Frontal cortex (tissue), 4 donors: ENCODE measurements around the gene SREBF1. TPM values are rescaled to one million over a fixed set of nuclear protein-coding genes. Genes with fewer than 3 reads are reported as not detected.

Source experiments
- DNase-seq, 2 donors: peaks; one replicate each; pipeline ENCODE4 v3.0.0; 2012; ENCODE audit warnings: low spot score in 2 of 2
- FAIRE-seq: peaks from 2 replicates; lab custom pipeline; 2012; peaks lifted over from hg19 to GRCh38; lab: Jason Lieb, UNC
- total RNA-seq: library from RNA; depleted of rRNA; stranded (reverse); fragments of >200 nt; gene quantifications from one replicate; pipeline ENCODE4 v1.2.3, GENCODE V29; 2014
- donor health status: control.
- donor health status: control.
- donor health status: control.

Gene SREBF1
- total RNA-seq, 1 donor from 2014 or later = 17.5 TPM

DNA sequence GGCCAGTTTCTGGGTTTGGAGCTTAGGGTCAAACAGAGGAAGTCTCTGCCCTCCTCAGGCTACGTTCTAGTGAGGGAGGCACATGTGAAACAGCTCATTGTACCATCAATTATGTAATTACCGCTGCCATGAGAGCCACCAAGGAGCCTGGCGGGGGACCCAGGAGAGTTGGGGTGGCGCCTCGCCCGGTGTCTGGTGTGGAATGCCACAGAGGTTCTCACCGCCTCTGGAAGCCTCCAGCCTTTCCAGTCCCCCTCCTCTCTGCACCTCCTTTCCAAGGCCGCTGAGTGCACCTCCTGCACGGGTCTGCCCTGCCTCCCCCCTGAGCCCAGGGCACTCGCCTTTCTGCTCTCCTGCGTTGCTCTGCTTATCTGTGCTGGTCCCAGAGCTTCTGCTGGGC, 51.4 kb downstream of the SREBF1 start:
- DNase-seq = no peak
- FAIRE-seq = no peak

DNA sequence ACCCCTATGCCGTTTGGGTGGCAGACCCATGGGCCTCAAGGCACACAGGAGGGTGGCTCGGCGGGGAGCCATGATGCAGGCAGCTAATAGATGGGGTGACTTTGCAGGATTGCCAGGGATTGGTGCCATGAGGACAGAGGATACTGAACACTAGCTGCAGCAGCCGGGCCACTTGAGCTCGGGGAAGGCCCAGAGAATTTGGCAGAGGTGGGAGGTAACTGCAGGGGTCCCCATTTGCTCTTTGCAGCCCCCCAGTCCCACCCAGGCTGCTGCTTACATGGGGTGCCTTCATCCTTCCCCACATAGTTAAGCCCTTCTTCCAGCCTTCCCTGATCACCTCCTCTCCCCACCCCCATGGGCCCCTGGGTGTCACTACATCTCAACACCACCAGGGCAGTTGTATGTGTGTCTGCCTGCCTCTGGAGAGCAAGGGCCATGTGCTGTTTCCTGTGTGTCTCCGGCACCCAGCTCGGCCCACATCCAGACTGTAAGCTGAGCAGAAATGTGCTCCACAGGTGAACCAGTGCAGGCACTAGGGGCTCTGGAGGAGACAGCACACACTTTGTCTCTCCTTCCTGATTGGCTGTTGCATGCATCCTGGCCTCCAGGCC, 52.0 kb downstream of the SREBF1 start:
- DNase-seq = no peak
- FAIRE-seq = no peak

DNA sequence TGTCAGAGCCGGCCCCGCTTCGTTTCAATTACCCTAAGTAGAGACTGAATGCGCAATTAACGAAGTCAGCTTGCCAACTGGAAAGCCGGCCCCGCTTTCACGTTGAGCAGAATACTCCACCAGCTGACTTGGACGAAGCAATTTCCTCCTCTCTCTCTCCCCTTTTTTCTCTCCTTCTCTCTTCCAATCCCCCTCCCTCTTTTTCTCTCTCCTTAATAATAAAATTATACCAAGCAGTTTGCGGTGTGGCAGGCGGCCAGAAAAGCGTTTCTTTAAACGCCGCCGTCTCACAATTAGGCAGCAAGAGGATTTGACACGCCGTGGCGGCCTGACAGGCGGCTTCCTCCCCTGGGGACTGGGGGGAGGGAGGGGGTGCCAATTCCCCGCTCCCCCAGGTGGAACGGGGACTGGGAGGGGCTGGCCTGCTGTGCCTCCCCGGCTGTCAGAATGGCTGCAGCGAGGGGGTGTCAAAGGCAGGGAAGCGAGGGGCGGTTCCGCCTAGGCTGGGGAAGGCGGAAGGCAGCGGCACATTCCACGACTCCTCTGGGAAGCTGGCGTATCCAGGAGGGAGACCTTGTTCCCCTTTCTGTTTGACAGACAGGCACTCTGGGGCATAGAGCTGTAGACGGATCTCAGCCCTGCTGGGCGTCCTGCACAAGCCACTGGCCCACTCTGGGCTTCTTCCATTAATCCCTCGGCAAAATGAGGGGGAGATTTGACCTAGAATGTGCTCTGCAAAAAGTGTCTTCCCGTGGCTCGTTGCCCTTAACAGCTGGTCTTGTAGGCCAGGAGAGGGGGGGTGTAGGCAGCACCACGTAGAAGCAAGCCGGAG, 52.7 kb downstream of the SREBF1 start:
- FAIRE-seq = no peak
- DNase-seq = peak in 1 of 2 donors; percentile 60

DNA sequence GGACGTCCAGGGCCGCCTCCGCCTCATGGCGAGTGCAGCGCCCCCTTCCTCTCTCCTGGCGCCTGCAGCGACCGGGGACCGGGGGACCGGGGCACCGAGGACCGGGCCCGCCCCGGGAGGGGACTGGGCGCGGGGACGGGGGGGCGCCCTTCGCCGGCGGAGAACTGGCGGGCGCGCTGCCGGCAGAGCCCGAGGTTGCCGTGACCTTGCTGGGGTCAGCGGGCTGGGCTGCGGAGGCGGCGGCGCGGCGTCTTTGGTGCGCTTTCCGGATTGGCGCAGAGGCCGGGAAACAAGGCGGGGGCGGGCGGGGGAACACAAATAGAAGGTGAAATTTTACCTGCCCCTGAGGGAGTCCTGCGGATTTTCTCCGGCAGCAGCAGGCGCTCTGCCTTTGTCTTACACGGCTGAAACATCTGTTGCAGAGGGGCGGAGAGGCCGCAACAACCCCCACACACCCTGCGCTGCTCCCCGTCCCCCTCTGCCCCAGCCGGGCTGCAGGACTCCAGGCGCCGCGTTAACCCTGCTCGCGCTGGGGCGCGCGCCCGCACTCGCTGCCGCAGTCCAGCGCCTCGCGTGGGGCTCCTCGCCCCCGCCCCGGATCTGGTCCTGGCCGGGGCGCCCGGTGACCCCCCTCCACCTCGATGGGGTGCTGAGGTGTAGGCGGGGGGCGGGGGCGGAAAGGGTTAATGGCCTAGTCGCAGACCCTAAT, 53.5 kb downstream of the SREBF1 start:
- DNase-seq (peak; percentile 59 to 72), FAIRE-seq (no peak)

DNA sequence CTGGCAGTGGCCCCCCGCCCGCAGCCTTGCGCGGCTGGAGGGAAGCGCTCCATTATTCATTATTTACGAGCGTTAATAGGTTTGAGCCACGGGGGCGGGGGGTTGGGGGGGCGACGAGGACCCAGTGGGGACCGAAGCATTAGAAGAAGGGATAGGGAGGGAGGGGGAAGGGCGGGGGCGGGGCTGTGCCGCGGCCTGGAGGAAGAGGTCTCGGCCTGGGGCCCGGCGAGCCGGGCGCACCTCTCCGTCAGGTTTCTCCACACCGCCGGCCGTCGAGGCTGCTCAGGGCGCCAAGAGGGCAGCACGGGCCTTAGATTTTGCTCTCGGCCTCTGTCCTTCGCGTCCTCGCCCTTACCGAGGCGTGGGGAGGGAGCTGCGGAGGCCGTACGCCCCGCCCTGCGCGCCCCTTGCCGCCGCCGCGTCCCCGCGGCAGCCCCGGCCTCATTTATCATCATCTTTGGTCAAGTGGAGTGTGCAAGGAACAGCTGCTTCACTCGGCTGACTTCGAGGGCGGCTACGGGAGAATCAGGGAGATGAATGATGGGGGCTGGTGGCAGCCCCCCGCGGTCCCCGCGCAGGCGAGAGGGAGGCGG, 54.2 kb downstream of the SREBF1 start:
- no peak for DNase-seq
- no peak for FAIRE-seq

DNA sequence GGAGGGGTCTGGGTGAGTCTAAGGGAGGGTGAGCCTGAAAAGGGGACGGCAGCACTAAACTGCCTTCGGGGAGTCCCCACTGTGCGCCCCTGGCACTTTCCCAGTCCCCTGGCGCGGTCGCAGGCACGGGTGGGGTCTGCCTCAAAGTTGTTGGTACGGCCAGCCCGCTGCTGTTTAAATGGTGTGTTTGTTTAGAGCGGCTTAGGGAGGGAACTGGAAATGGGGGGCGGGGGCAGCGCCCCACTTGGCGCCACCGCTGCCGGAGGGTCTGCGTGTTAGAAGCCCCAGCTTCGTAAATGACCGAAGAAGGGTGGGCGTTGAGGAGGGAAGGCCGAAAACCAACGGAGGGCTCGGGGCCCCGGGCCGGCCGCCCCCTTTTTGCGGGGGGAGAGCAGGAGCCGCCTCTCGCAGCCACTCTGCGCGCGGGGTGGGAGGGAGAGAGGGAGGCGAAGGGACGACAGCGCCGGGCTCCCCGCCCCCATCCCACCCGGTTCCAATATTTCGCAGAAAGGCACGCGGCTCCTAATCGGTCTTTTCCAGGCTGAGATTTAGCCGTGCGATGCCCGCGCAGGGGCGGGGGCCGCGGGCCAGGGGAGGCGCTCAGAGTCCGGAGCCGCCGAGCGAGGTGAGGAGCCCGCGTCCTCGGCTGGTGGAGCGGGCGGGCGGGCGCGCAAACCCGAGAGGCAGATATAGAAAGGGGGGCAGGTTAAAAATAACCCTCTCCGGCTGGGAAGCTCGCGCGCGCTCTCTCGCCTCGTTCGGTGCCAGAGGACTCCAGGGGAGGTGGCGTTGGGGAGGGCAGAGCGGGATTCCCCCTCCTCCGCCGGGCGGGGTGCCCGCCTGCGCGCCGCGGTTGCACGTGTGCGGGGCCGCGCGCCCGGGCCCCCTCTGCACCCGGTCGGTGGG, 54.9 kb downstream of the SREBF1 start:
- FAIRE-seq (no peak), DNase-seq (peak; percentile 78 to 83)

DNA sequence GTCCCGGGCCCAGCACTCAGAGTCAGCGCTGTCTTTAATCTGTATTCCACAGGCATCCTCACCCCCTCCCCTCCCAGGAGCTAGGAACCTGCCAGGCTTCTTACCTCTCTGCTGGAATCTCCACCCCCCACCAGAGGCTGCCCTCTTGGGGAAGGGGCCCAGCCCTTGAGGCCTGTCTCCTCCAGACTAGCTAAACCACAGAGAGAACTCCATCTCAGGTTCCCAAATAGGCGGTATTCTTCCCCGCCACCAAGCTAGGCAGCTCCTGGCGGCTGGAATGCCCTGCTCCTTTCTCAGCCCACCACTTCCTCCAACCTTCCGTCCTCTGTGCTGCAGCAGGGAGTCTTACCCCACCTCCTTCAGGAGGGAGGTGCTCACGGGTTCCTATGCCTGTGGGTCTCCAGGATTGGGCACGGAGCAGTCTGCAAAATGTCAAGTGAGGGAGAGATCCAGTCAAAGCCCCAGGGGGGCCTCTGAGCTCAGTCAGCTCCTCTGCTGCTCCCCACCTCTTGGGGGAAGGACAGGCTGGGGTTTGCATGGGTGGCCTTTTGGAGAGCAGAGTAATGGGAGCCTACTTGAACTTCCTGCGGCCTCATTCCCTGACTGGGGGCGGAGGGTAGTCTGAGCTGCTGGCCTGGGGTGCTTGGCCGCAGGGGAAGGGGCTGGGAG, 55.7 kb downstream of the SREBF1 start:
- FAIRE-seq (no peak), DNase-seq (no peak)

DNA sequence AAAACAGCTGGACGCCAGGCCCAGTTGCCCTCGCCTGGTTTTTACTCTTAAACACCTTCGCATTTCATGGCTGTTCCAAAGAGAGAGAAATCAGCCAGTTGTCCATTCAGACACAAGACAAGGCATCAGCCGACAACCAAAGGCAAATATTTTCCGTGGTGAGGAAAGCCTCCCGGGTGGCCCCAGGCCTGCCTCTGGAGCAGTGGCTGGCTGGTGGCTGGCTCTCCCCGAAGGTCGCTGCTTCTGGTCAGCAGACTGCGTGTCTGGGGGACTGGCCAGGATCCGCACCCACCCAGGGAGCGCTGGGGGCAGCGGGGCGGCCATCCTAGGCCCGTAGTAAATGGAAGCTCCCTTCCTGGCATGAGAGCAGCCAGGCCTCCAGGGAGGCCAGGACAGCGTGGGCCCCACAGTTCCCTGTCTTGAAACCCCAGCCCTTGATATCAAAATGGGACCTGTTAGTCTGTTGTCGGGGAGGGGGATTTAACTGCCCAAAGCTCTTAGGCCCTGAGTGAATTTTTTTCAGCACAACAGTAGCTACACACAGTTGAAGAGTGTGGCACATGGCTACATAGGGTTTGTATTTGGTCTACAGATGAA, 57.7 kb downstream of the SREBF1 start:
- FAIRE-seq (no peak), DNase-seq (no peak)

DNA sequence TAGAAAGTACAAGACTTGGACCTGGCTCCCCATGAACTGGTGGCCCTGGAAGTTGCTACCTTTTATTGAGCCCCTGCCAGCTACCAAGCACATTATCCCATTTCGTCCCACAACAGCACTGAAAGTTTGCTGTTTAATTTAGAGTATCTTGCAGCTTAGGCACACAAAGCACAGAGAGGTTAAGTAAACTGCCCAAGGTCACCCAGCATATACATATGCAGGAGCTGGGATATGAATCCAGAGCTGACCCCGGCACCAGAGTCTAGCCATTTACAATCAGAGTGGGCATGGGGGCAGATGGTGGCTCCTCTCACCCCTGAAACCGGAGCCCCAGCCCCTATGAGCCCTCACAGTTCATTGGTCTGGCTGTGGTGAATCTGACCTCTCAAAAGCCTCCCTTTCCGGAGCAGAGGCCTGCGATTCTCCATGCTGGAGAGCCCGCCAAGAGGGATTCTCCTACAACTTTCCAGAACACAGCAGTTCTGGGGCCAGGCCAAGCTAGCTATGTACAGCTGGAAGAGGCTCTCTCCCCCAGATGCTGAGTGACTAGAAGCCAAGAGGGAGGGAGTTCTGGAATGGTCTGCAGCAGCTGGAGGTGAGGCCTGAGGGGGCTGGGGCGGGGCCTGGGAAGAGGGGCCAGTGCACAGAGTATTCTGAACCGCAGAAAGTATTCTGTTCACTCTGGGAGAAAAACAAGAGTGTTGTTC, 58.3 kb downstream of the SREBF1 start:
- no peak for FAIRE-seq
- DNase-seq = peak in 1 of 2 donors; percentile 63

DNA sequence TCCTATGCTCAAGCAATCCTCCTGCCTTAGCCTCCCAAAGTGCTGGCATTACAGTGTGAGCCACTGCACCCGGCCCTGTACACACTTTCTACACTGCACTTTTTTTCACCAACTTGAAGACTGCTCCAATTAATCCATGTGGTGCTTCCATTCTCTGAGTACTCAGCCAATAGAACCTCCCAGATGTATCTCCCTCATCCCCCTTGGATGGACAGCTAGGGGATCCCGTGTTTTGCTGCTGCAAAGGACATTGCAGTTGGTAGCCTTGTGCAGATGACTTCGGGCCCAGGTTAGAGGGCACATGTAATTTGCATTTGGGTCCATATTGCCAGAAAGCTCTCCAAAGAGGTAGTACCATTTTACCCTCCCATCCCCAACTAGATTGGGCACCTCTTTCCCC, 59.9 kb downstream of the SREBF1 start:
- no peak for DNase-seq
- FAIRE-seq = no peak

DNA sequence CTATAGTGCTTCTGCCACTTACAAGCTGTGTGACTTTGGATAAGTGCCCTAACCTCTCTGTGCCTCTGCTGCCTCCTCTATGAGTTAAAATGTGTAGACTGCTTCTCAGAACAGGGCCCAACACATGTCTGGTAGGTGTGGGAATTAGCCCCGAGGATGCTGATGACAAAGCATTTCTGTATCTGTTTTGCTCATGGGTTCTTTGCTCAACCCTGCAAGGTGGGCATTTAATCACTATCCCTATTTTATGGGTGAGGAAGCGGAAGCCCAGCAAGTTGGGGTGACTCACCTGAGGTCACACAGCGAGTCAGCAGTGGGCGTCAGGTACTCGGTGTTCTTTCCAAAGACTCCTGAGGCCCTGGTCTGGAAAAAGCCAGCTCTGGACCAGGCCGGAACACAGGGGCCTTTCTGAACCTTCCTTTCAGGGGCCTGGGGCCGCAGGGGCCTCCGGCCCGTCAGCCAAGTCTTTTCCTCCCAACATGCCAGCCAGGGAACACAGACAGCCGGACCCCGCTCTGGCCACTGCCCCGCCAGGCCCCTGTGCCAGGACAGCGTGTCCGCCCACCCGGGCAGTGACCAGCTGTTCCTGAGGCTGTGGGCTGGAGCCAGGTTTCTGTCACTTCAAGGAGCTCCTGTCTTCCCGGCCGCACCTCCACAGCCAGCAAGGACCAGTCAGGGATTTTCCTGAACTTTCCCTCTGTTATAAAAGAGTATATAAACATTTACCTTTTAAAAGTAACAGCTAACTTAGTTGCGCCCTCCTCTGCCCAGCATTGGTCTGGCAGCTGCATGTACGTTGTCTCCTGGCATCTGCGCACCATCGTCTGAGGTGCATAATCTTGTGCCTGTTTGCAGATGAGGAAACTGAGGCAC, 62.5 kb downstream of the SREBF1 start:
- no peak for DNase-seq
- FAIRE-seq = no peak

DNA sequence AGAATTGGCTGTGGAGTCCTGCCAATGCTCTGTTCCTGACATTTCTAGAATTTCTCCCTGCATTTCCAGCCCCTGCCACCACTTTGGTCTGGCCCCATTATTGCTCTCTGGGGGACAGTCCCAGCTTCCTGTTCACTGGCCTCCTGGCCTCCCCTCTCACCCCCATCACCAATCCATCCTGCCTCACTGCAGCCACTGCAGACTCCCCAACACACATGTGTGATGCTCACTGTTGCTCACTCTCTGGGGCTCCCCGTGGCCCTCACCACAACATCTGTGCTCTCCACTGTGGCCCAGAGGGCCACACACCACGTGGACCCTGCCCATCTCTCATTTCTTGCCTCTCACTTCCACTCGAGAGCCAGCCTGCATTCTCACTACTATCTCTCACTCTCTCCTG, 64.6 kb downstream of the SREBF1 start:
- DNase-seq (no peak), FAIRE-seq (no peak)

DNA sequence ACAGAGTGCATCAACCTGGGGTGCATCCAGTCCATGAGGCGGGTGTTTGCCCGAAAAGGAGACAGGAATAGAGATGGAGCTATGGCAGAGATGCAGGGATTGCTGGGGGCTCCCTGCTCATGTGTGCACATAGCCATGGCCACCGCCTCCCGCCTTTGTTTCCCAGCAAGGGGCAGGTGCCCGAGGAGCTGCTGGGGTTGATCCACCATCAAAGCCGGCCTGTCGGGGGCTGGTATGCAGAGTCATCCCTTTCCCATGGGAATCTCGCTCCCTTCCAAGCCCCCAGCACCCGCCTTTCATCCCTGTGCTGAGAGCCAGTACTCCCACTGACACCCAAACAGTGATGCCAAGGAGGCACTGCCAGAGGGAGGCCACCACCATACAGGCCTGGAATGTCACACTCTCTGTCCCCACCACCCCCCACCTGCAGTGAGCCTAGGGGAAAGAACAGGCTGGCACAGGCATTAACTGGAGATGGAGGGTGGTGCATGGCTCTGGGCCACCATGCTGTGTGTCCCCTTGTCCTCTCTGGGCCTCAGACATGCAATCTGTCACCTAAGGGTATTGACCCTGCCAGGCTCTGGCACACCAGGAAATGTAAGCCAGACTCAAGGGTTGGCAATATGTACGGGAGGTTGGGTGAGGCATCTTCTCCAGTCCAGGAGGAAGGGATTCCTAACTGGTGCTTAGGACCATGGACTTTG, 65.1 kb downstream of the SREBF1 start:
- DNase-seq (no peak), FAIRE-seq (no peak)

DNA sequence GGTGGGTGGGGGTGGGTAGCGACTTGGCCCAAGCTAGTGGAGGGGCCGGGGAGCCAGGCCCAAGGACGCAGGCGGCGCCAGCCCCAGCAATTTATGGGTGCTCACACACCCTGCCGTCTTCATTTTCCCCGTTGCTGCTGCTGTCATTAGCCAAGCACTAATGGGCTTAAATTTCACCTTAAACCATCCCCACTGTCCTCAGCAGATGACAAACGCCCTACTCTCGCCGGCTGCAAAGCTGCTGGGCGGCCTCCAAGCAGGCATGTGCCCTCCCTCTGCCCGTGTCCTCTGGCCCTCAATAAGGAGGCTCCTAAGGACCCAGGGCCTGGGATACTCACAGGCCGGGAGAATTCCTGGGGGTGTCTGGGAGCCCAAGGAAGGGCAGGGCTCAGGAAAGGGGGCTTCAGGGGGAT, 66.1 kb downstream of the SREBF1 start:
- FAIRE-seq (no peak), DNase-seq (no peak)

DNA sequence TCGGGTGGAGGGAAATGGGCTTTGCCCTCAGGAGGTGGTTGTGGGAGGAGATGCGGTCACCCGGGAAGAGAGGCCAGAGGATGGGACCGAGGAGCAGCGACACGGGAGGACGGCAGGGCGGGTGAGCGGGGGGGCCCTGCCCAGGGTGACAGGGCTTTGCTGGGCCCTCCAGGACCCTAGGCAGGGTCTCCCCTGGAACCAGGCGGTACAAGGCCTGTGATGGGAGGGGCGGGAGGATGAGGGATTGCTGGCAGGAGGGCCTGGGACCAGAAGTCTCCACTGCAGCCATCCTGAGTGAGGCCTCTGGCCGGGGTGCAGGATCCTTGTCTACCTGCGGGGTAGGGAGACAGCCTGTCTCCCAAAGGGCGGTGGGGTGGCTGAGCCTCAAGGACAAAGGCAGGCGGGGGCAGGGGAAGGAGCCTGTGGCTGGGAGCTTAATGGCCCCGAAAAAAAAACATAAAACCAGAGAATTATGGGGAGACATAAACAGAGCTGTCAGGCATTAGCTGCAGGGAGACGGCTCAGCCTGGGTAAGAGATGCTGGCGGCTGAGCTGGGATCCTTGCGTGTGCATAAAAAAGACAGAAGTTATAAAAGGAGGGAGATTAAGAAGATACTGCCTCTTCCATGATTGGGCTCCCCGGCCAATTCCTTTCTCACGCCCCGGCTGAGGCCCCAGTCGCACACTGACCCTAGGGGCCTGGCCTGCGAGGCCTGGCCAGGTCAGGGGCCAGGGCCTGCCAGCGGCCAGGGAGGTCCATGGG, 66.7 kb downstream of the SREBF1 start:
- FAIRE-seq (no peak), DNase-seq (no peak)
